NCI-H2029 (cell line): ENCODE results near the gene TMPRSS11A.

Experiments
- DNase-seq: peaks from one replicate; lab custom pipeline; 2025; lab: John Stamatoyannopoulos, UW

Gene TMPRSS11A

GRCh38 chr4:67869580-67870190, 93.6 kb downstream of the TMPRSS11A start:
- DNase-seq = no peak

DNA sequence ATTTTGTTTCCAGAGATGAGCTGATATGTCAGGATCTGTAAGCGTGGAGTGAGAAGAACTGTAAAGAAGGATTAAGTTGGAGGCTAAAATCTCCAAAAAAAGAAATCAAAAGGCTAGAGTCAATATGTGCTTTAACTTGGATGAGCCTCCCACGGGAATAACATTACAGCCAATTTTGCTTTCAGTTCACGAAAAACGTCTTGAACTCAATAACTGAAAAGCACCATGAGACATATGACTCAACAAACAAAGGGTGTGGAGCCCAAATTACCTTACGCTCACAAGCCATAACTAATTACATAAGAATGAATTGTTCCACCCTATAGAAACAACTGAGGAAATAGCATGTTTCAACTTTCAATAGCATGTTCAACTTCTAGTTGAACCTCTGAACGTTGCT, 101.8 kb downstream of the TMPRSS11A start:
- no peak for DNase-seq
